Right lobe of liver (tissue), 6 donors: Measurements from ENCODE around the gene RPS2. TPM values are rescaled to one million over a fixed set of nuclear protein-coding genes. Genes with fewer than 3 reads are reported as not detected.
A peak's percentile ranks its signal among the peaks of the same experiment; 100 is the strongest.

Experiments used
- ATAC-seq, 4 donors: fragments of 200-7000 bp; cut with Tn5 transposase; one replicate each; pipeline ENCODE4 v1.9.1; 2020; ENCODE audit warnings: mild to moderate bottlenecking in 4 of 4, moderate library complexity in 4 of 4
- DNase-seq, 3 donors: peaks; one replicate each; pipeline ENCODE4 v3.0.0-alpha.2; 2020
- H3K27ac ChIP-seq, 3 donors: fragments of 200-600 bp; one replicate each; pipeline ENCODE4 v1.8.0; 2022
- H3K27me3 ChIP-seq, 2 donors: fragments of 200-600 bp; one replicate each; pipeline ENCODE4 v1.8.0; 2022
- H3K36me3 ChIP-seq, 4 donors: fragments of 200-600 bp; sonication (generic) in 1 of 4; one replicate each; pipeline versions ENCODE4 v1.5.1 to v1.8.0; 2017 to 2022; ENCODE audit warnings: control low read depth in 1 of 4
- H3K4me1 ChIP-seq, 4 donors: fragments of 200-600 bp; sonication (generic) in 1 of 4; one replicate each; pipeline versions ENCODE4 v1.5.1 to v1.8.0; 2017 to 2022; ENCODE audit warnings: control low read depth in 1 of 4
- H3K4me3 ChIP-seq, 3 donors: fragments of 200-600 bp; one replicate each; pipeline ENCODE4 v1.8.0; 2022
- H3K9me3 ChIP-seq, 4 donors: fragments of 200-600 bp; sonication (generic) in 1 of 4; one replicate each; pipeline versions ENCODE4 v1.5.1 to v1.8.0; 2017 to 2022; ENCODE audit warnings: control low read depth in 1 of 4
- CTCF ChIP-seq, 4 donors: fragments of 200-600 bp in 3 of 4; fragments of 450-650 bp in 1 of 4; IDR thresholded peaks; one replicate each; pipeline versions ENCODE4 v1.5.1 to v1.8.0; 2016 to 2022; ENCODE audit warnings: antibody characterized with exemption in 4 of 4, mild to moderate bottlenecking in 2 of 4
- POLR2A ChIP-seq: fragments of 450-650 bp; IDR thresholded peaks from one replicate; pipeline ENCODE4 v1.6.1; 2017; ENCODE audit warnings: antibody characterized with exemption, mild to moderate bottlenecking
- WGBS: methylation state at CpG from one replicate; pipeline ENCODE4 v1.1.6; 2018; ENCODE audit warnings: low coverage, low lambda C conversion rate; ENCODE audit not compliant: insufficient coverage; ENCODE audit errors: missing lambda C conversion rate; 5-methylcytosine and 5-hydroxymethylcytosine counted together
- intact Hi-C, 2 donors: fragments of 100-400 bp; cut with DNase I; formaldehyde crosslinking; loops; one replicate each; pipeline versions ENCODE4 v1.11.2 to v1.14.1; 2022
- total RNA-seq, 6 experiments: library from RNA; depleted of rRNA in 2 of 6; stranded (reverse); fragments of >200 nt in 2 of 6; fragmentation: NEBNext Ultra II Directional in 3 of 6; extraction: Animal tissue kit (Norgen Biotek cat#: 25700) in 3 of 6; gene quantifications; one replicate each; pipeline versions ENCODE4 v1.1.0 to v1.2.4, GENCODE V29; 2016 to 2023
- donor health status: DM: no; HTN: yes; CAD: no.
- donor health status: DM: no; HTN: no; CAD: no.
- donor health status: DM: no; HTN: no; CAD: no.
- donor health status: DM: no; HTN: yes; CAD: no.
- donor health status: DM: no; HTN: yes; CAD: no.

RPS2 gene
- total RNA-seq, 6 experiments from 2014 or later: 451 to 1,052 (median 541) TPM

GRCh38 chr16:1953734-1954133 is 10.9 kb downstream of the RPS2 start:
- Histone ChIP-seq H3K4me1 (peaks cover 0 to 2% (median under 1%) of the 10 kb centered on the region in 4 donors), H3K4me3 (no peak overlapping the region), H3K36me3 (no peaks in the 10 kb centered on the region), H3K9me3 (no peaks in the 10 kb centered on the region), H3K27ac (no peak overlapping the region), H3K27me3 (no peaks in the 10 kb centered on the region)
- TF ChIP-seq POLR2A (no peak), CTCF (IDR thresholded peaks at IDR 0.05) (no peak)
- DNase-seq (peak in 1 of 3 donors; percentile 54), ATAC-seq (no peak)
- WGBS: 100% methylated on average over 1 of the region's 22 CpGs
- intact Hi-C loops: no loop called here

- Histone ChIP-seq H3K27ac (no peak overlapping the region), H3K4me1 (no peaks in the 10 kb centered on the region), H3K27me3 (no peaks in the 10 kb centered on the region), H3K9me3 (no peaks in the 10 kb centered on the region), H3K4me3 (no peak overlapping the region), H3K36me3 (no peaks in the 10 kb centered on the region)
- intact Hi-C loops: no loop called here
- TF ChIP-seq POLR2A: no peak
- WGBS: 80% methylated on average over 2 of the region's 19 CpGs
- DNase-seq (no peak), ATAC-seq (no peak)
Observed at GRCh38 chr16:1950559-1950958, 14.1 kb downstream of the RPS2 start.

- no peak for ATAC-seq
- Histone ChIP-seq H3K27ac (no peak overlapping the region), H3K27me3 (no peaks in the 10 kb centered on the region), H3K4me3 (no peak overlapping the region), H3K36me3 (no peaks in the 10 kb centered on the region), H3K9me3 (no peaks in the 10 kb centered on the region), H3K4me1 (no peaks in the 10 kb centered on the region)
- intact Hi-C loops: no loop called here
- TF ChIP-seq POLR2A: no peak
- TF ChIP-seq CTCF (IDR thresholded peaks at IDR 0.05): no peak
- WGBS: 70% methylated on average over 2 of the region's 7 CpGs
- DNase-seq: no peak
Observed at GRCh38 chr16:1950047-1950446, 14.6 kb downstream of the RPS2 start.

- WGBS: 86% methylated on average over 10 of the region's 11 CpGs
- no peaks in the 10 kb centered on the region for H3K36me3 ChIP-seq
- no peak for TF ChIP-seq POLR2A
- no peak for TF ChIP-seq CTCF (IDR thresholded peaks at IDR 0.05)
- DNase-seq: no peak
- no peak overlapping the region for H3K27ac ChIP-seq
- ATAC-seq: no peak
- no peak overlapping the region for H3K4me3 ChIP-seq
- H3K4me1 ChIP-seq: no peaks in the 10 kb centered on the region
- intact Hi-C loops: no loop called here
- no peaks in the 10 kb centered on the region for H3K9me3 ChIP-seq
- H3K27me3 ChIP-seq: no peaks in the 10 kb centered on the region
Observed at GRCh38 chr16:1949507-1949906, 15.1 kb downstream of the RPS2 start.

- no peak overlapping the region for H3K4me3 ChIP-seq
- no peaks in the 10 kb centered on the region for H3K27me3 ChIP-seq
- 60% methylated on average over 1 of the region's 9 CpGs for WGBS
- peaks cover 0 to 6% (median 0%) of the 10 kb centered on the region in 4 donors for H3K4me1 ChIP-seq
- DNase-seq (no peak), ATAC-seq (no peak)
- TF ChIP-seq CTCF (IDR thresholded peaks at IDR 0.05): no peak
- TF ChIP-seq POLR2A: no peak
- intact Hi-C loops: no loop called here
- H3K27ac ChIP-seq: no peak overlapping the region
- no peaks in the 10 kb centered on the region for H3K9me3 ChIP-seq
- H3K36me3 ChIP-seq: no peaks in the 10 kb centered on the region
Observed at GRCh38 chr16:1947369-1947670, 17.3 kb downstream of the RPS2 start.
